ENCODE data around the gene BAIAP3.

Gene BAIAP3

GRCh38 chr16:1330931-1331711 is 2.3 kb upstream of the BAIAP3 start:
- intact Hi-C loops (cut with DNase I) = no loop called here
- no peak for DNase-seq

- peak in 5 of 10 donors; percentile 47 to 93 (median 58) for DNase-seq
- intact Hi-C loops (cut with DNase I) = no loop called here
Measured at GRCh38 chr16:1331712-1332617, 1.5 kb upstream of the BAIAP3 start.

- intact Hi-C loops (cut with DNase I) = no loop called here
Measured at GRCh38 chr16:1332618-1333148, 762 bp upstream of the BAIAP3 start.

GRCh38 chr16:1333854-1334700 is 632 bp downstream of the BAIAP3 start:
- no peak for DNase-seq
- intact Hi-C loops (cut with DNase I) = no loop called here

More at GRCh38 chr16:1332618-1333148, 762 bp upstream of the BAIAP3 start:
- DNase-seq = no peak

GRCh38 chr16:1334739-1335138 is 1.3 kb downstream of the BAIAP3 start:
- intact Hi-C loops (cut with DNase I) = no loop called here
- DNase-seq = no peak

- DNase-seq = peak in 2 of 10 donors; percentile 16 to 34
- intact Hi-C loops (cut with DNase I) = no loop called here
Measured at GRCh38 chr16:1335211-1335971, 1.9 kb downstream of the BAIAP3 start.

GRCh38 chr16:1335996-1336395 is 2.6 kb downstream of the BAIAP3 start:
- intact Hi-C loops (cut with DNase I) = no loop called here
- peak in 7 of 10 donors; percentile 35 to 93 (median 54) for DNase-seq

- DNase-seq = no peak
- intact Hi-C loops (cut with DNase I) = no loop called here
Measured at GRCh38 chr16:1336619-1337018, 3.2 kb downstream of the BAIAP3 start.

GRCh38 chr16:1337486-1337885 is 4.0 kb downstream of the BAIAP3 start:
- DNase-seq = no peak
- intact Hi-C loops (cut with DNase I) = no loop called here

GRCh38 chr16:1338119-1338730 is 4.8 kb downstream of the BAIAP3 start:
- no peak for DNase-seq

GRCh38 chr16:1338855-1339675 is 5.6 kb downstream of the BAIAP3 start:
- no peak for DNase-seq
- intact Hi-C loops (cut with DNase I) = no loop called here

More at GRCh38 chr16:1338119-1338730, 4.8 kb downstream of the BAIAP3 start:
- intact Hi-C loops (cut with DNase I) = no loop called here

- no peak for DNase-seq
- intact Hi-C loops (cut with DNase I) = no loop called here
Measured at GRCh38 chr16:1340730-1341494, 7.5 kb downstream of the BAIAP3 start.

GRCh38 chr16:1341495-1342420 is 8.3 kb downstream of the BAIAP3 start:
- no peak for DNase-seq
- intact Hi-C loops (cut with DNase I) = no loop called here

GRCh38 chr16:1342526-1343427 is 9.3 kb downstream of the BAIAP3 start:
- intact Hi-C loops (cut with DNase I) = no loop called here
- DNase-seq = peak; percentile 70 to 98 (median 84)
